Mesodermal cell (in vitro differentiated cells): ENCODE data around the gene PDGFD.

Experiments used
- H3K27ac ChIP-seq: 2 replicates; pipeline ENCODE4 v1.7.0; 2013; ENCODE audit warnings: mild to moderate bottlenecking, low read depth, low read length, moderate library complexity; ENCODE audit not compliant: severe bottlenecking
- H3K36me3 ChIP-seq: 2 replicates; pipeline ENCODE4 v1.7.1; 2013; ENCODE audit warnings: mild to moderate bottlenecking, low read length, moderate library complexity; ENCODE audit not compliant: control insufficient read depth, insufficient read depth
- H3K4me1 ChIP-seq: one replicate; pipeline ENCODE4 v1.7.1; 2013; ENCODE audit warnings: mild to moderate bottlenecking, low read length; ENCODE audit not compliant: insufficient read depth, control insufficient read depth, poor library complexity, severe bottlenecking
- H3K4me3 ChIP-seq: 2 replicates; pipeline ENCODE4 v1.7.0; 2013; ENCODE audit warnings: low read length, control low read depth, mild to moderate bottlenecking; ENCODE audit not compliant: insufficient read depth, poor library complexity, severe bottlenecking; ENCODE audit errors: extremely low read depth
- H3K9me3 ChIP-seq: 2 replicates; pipeline ENCODE4 v1.7.1; 2013; ENCODE audit warnings: mild to moderate bottlenecking, low read length, moderate library complexity; ENCODE audit not compliant: control insufficient read depth
- WGBS, 2 experiments: methylation state at CpG; one replicate each; pipeline ENCODE4 v1.1.5; 2013; ENCODE audit warnings: missing lambda C conversion rate in 2 of 2; ENCODE audit not compliant: insufficient coverage in 2 of 2; 5-methylcytosine and 5-hydroxymethylcytosine counted together

PDGFD gene

GRCh38 chr11:103898577-103899336, 265.2 kb downstream of the PDGFD start:
- Histone ChIP-seq H3K9me3 (no peaks in the 10 kb centered on the region), H3K4me3 (no peak overlapping the region), H3K4me1 (peaks cover 19% of the 10 kb centered on the region), H3K27ac (no peak overlapping the region), H3K36me3 (no peaks in the 10 kb centered on the region)
- WGBS, 2 experiments, result 90 to 93% methylated on average over 2 of the region's 5 CpGs

- no peaks in the 10 kb centered on the region for H3K9me3 ChIP-seq
- no peaks in the 10 kb centered on the region for H3K36me3 ChIP-seq
- H3K4me1 ChIP-seq, result peaks cover 24% of the 10 kb centered on the region
- H3K4me3 ChIP-seq, result no peak overlapping the region
- no peak overlapping the region for H3K27ac ChIP-seq
- 90 to 100% methylated on average over 1 of the region's 1 CpG for WGBS, 2 experiments
Observed at GRCh38 chr11:103898065-103898464, 265.9 kb downstream of the PDGFD start.

GRCh38 chr11:103897160-103897936, 266.6 kb downstream of the PDGFD start:
- Histone ChIP-seq H3K4me1 (peaks cover 28% of the 10 kb centered on the region), H3K36me3 (no peaks in the 10 kb centered on the region), H3K4me3 (no peak overlapping the region), H3K9me3 (no peaks in the 10 kb centered on the region), H3K27ac (no peak overlapping the region)
- WGBS, 2 experiments, result 74 to 100% methylated on average over 1 to 2 of the region's 4 CpGs

- H3K4me1 ChIP-seq, result peaks cover 28% of the 10 kb centered on the region
- 100% methylated on average over 1 of the region's 3 CpGs for WGBS, 2 experiments
- no peak overlapping the region for H3K4me3 ChIP-seq
- H3K9me3 ChIP-seq, result peaks cover under 1% of the 10 kb centered on the region
- no peak overlapping the region for H3K27ac ChIP-seq
- H3K36me3 ChIP-seq, result no peaks in the 10 kb centered on the region
Observed at GRCh38 chr11:103895106-103895505, 268.8 kb downstream of the PDGFD start.

- Histone ChIP-seq H3K4me3 (no peak overlapping the region), H3K9me3 (peaks cover 5% of the 10 kb centered on the region), H3K36me3 (no peaks in the 10 kb centered on the region), H3K4me1 (peaks cover 28% of the 10 kb centered on the region), H3K27ac (no peak overlapping the region)
- 85% methylated on average over 2 of the region's 3 CpGs for WGBS, 2 experiments
Observed at GRCh38 chr11:103894673-103895072, 269.3 kb downstream of the PDGFD start.

GRCh38 chr11:103894034-103894433, 269.9 kb downstream of the PDGFD start:
- Histone ChIP-seq H3K27ac (no peak overlapping the region), H3K4me1 (peaks cover 25% of the 10 kb centered on the region), H3K36me3 (no peaks in the 10 kb centered on the region), H3K4me3 (no peak overlapping the region), H3K9me3 (peaks cover 8% of the 10 kb centered on the region)
- 60 to 84% methylated on average over 2 to 3 of the region's 3 CpGs for WGBS, 2 experiments

- H3K27ac ChIP-seq, result no peak overlapping the region
- WGBS, 2 experiments, result 100% methylated on average over 2 of the region's 2 CpGs; no CpG with 5 or more reads in 1 of the 2 experiments
Observed at GRCh38 chr11:103893371-103893770, 270.6 kb downstream of the PDGFD start.

GRCh38 chr11:103892603-103893002, 271.3 kb downstream of the PDGFD start:
- Histone ChIP-seq H3K36me3 (no peaks in the 10 kb centered on the region), H3K27ac (no peak overlapping the region), H3K9me3 (peaks cover 15% of the 10 kb centered on the region), H3K4me1 (peaks cover 20% of the 10 kb centered on the region), H3K4me3 (no peak overlapping the region)
- 44 to 46% methylated on average over 3 to 4 of the region's 5 CpGs for WGBS, 2 experiments

More at GRCh38 chr11:103893371-103893770, 270.6 kb downstream of the PDGFD start:
- no peaks in the 10 kb centered on the region for H3K36me3 ChIP-seq
- peaks cover 15% of the 10 kb centered on the region for H3K9me3 ChIP-seq
- peaks cover 20% of the 10 kb centered on the region for H3K4me1 ChIP-seq
- no peak overlapping the region for H3K4me3 ChIP-seq

GRCh38 chr11:103890654-103891053, 273.3 kb downstream of the PDGFD start:
- WGBS, 2 experiments, result 60 to 91% methylated on average over 1 of the region's 1 CpG

GRCh38 chr11:103889679-103890078, 274.3 kb downstream of the PDGFD start:
- Histone ChIP-seq H3K4me1 (peaks cover 17% of the 10 kb centered on the region), H3K27ac (no peak overlapping the region), H3K9me3 (peaks cover 15% of the 10 kb centered on the region)

More at GRCh38 chr11:103890654-103891053, 273.3 kb downstream of the PDGFD start:
- Histone ChIP-seq H3K9me3 (peaks cover 15% of the 10 kb centered on the region), H3K36me3 (no peaks in the 10 kb centered on the region), H3K4me1 (peaks cover 20% of the 10 kb centered on the region), H3K4me3 (no peak overlapping the region), H3K27ac (no peak overlapping the region)

GRCh38 chr11:103888541-103888951, 275.4 kb downstream of the PDGFD start:
- no peaks in the 10 kb centered on the region for H3K36me3 ChIP-seq
- H3K27ac ChIP-seq, result peak overlapping the region; percentile 7
- H3K9me3 ChIP-seq, result peaks cover 15% of the 10 kb centered on the region

More at GRCh38 chr11:103889679-103890078, 274.3 kb downstream of the PDGFD start:
- H3K36me3 ChIP-seq, result no peaks in the 10 kb centered on the region
- H3K4me3 ChIP-seq, result no peak overlapping the region

More at GRCh38 chr11:103888541-103888951, 275.4 kb downstream of the PDGFD start:
- peaks cover 9% of the 10 kb centered on the region for H3K4me1 ChIP-seq
- H3K4me3 ChIP-seq, result no peak overlapping the region
